Upper lobe of left lung (tissue), 6 donors: ENCODE data around the gene SLC9C1. TPM values are rescaled to one million over a fixed set of nuclear protein-coding genes. Genes with fewer than 3 reads are reported as not detected.

Source experiments
- ATAC-seq, 2 donors: fragments of 200-7000 bp; cut with Tn5 transposase; one replicate each; pipeline ENCODE4 v1.9.1; 2022; ENCODE audit warnings: mild to moderate bottlenecking in 2 of 2, moderate library complexity in 2 of 2; ENCODE audit not compliant: low FRiP score in 2 of 2
- DNase-seq, 2 donors: peaks; one replicate each; pipeline ENCODE4 v3.0.0-alpha.2; 2019 to 2020
- H3K27ac ChIP-seq, 4 donors: fragments of 200-600 bp; sonication (generic); one replicate each; pipeline ENCODE4 v1.5.1; 2016 to 2019
- H3K27me3 ChIP-seq, 4 donors: fragments of 200-600 bp; sonication (generic); one replicate each; pipeline ENCODE4 v1.5.1; 2017 to 2019
- H3K36me3 ChIP-seq, 4 donors: fragments of 200-600 bp; sonication (generic); one replicate each; pipeline ENCODE4 v1.5.1; 2016 to 2019
- H3K4me1 ChIP-seq, 4 donors: fragments of 200-600 bp; sonication (generic); one replicate each; pipeline ENCODE4 v1.5.1; 2018 to 2019
- H3K4me3 ChIP-seq, 4 donors: fragments of 200-600 bp; sonication (generic); one replicate each; pipeline ENCODE4 v1.5.1; 2017 to 2019; ENCODE audit warnings: mild to moderate bottlenecking in 2 of 4, moderate library complexity in 1 of 4
- H3K9me3 ChIP-seq, 4 donors: fragments of 200-600 bp; sonication (generic); one replicate each; pipeline ENCODE4 v1.5.1; 2018 to 2019
- CTCF ChIP-seq, 6 experiments: fragments of 450-650 bp in 4 of 6; fragments of 200-600 bp in 2 of 6; sonication (generic) in 2 of 6; IDR thresholded peaks; one replicate each; pipeline ENCODE4 v1.5.1; 2016 to 2019; ENCODE audit warnings: antibody characterized with exemption in 6 of 6
- EP300 ChIP-seq, 4 donors: sonication (generic); formaldehyde crosslinking; IDR thresholded peaks; one replicate each; pipeline ENCODE4 v1.5.1; 2017; ENCODE audit warnings: antibody characterized with exemption in 4 of 4, control low read depth in 2 of 4
- POLR2A ChIP-seq, 4 donors: fragments of 450-650 bp; IDR thresholded peaks; one replicate each; pipeline ENCODE4 v1.5.1; 2016 to 2017; ENCODE audit warnings: antibody characterized with exemption in 4 of 4, mild to moderate bottlenecking in 2 of 4
- POLR2AphosphoS5 ChIP-seq, 2 donors: sonication (generic); formaldehyde crosslinking; IDR thresholded peaks; one replicate each; pipeline ENCODE4 v1.5.1; 2017; ENCODE audit warnings: antibody characterized with exemption in 2 of 2
- WGBS, 2 donors: methylation state at CpG; one replicate each; pipeline ENCODE4 v1.1.5; 2017 to 2018; 5-methylcytosine and 5-hydroxymethylcytosine counted together
- total RNA-seq, 6 donors: library from RNA; depleted of rRNA in 4 of 6; stranded (reverse); fragments of >200 nt in 4 of 6; gene quantifications; one replicate each; pipeline versions ENCODE4 v1.1.0 to v1.2.1, GENCODE V29; 2016 to 2021
- donor health status: DM: no; HTN: no; CAD: no; lungs with moderate emphysema.
- donor health status: DM: no; HTN: yes; CAD: no; lungs with severe emphysema.

Gene SLC9C1
- total RNA-seq, 6 donors from 2014 or later: not detected

- 42 to 52% methylated on average over 5 of the region's 5 CpGs for WGBS, 2 donors
- peaks cover 0 to 7% (median 0%) of the 10 kb centered on the region in 4 donors for H3K4me1 ChIP-seq
- ATAC-seq: peak; percentile 78 to 82
- H3K27me3 ChIP-seq: no peaks in the 10 kb centered on the region
- H3K36me3 ChIP-seq: no peaks in the 10 kb centered on the region
- H3K4me3 ChIP-seq: no peak within 1 kb of the TSS
- H3K9me3 ChIP-seq: no peaks in the 10 kb centered on the region
- TF ChIP-seq EP300 (IDR thresholded peaks at IDR 0.05) (no peak), POLR2A (IDR thresholded peaks at IDR 0.05) (no peak), POLR2AphosphoS5 (IDR thresholded peaks at IDR 0.05) (no peak), CTCF (IDR thresholded peaks at IDR 0.05) (no peak)
- H3K27ac ChIP-seq: no peak within 1 kb of the TSS
- DNase-seq: peak in 1 of 2 donors; percentile 66
Measured at GRCh38 chr3:112132975-112133448, 161.0 kb downstream of the SLC9C1 start, which contains the start of gene GCSAM. GCSAM (minus strand) TSS chr3:112133248; CDS start chr3:112133120, 128 bp downstream.

GRCh38 chr3:112132554-112132953 is 161.5 kb downstream of the SLC9C1 start:
- Histone ChIP-seq H3K27ac (no peak overlapping the region), H3K36me3 (no peaks in the 10 kb centered on the region)

GRCh38 chr3:112132088-112132487 is 161.9 kb downstream of the SLC9C1 start:
- 93 to 94% methylated on average over 3 of the region's 3 CpGs for WGBS, 2 donors
- H3K36me3 ChIP-seq: no peaks in the 10 kb centered on the region
- no peak overlapping the region for H3K27ac ChIP-seq
- H3K27me3 ChIP-seq: no peaks in the 10 kb centered on the region
- DNase-seq (no peak), ATAC-seq (no peak)
- no peak for TF ChIP-seq CTCF (IDR thresholded peaks at IDR 0.05)
- TF ChIP-seq POLR2AphosphoS5 (IDR thresholded peaks at IDR 0.05): no peak
- no peak for TF ChIP-seq POLR2A (IDR thresholded peaks at IDR 0.05)
- TF ChIP-seq EP300 (IDR thresholded peaks at IDR 0.05): no peak
- no peaks in the 10 kb centered on the region for H3K9me3 ChIP-seq
- H3K4me1 ChIP-seq: peaks cover 0 to 5% (median 0%) of the 10 kb centered on the region in 4 donors
- no peak overlapping the region for H3K4me3 ChIP-seq

More at GRCh38 chr3:112132554-112132953, 161.5 kb downstream of the SLC9C1 start:
- ATAC-seq (no peak), DNase-seq (no peak)
- WGBS, 2 donors: 58 to 68% methylated on average over 1 of the region's 1 CpG
- Histone ChIP-seq H3K4me1 (peaks cover 0 to 5% (median 0%) of the 10 kb centered on the region in 4 donors), H3K9me3 (no peaks in the 10 kb centered on the region), H3K4me3 (no peak overlapping the region), H3K27me3 (no peaks in the 10 kb centered on the region)
- no peak for TF ChIP-seq CTCF (IDR thresholded peaks at IDR 0.05)
- no peak for TF ChIP-seq EP300 (IDR thresholded peaks at IDR 0.05)
- TF ChIP-seq POLR2AphosphoS5 (IDR thresholded peaks at IDR 0.05): no peak
- TF ChIP-seq POLR2A (IDR thresholded peaks at IDR 0.05): no peak

- no peak for TF ChIP-seq POLR2A (IDR thresholded peaks at IDR 0.05)
- H3K4me1 ChIP-seq: peaks cover 0 to 13% (median 3%) of the 10 kb centered on the region in 4 donors
- no peaks in the 10 kb centered on the region for H3K27me3 ChIP-seq
- no peak for DNase-seq
- 92 to 97% methylated on average over 3 of the region's 3 CpGs for WGBS, 2 donors
- H3K4me3 ChIP-seq: no peak overlapping the region
- ATAC-seq: no peak
- H3K36me3 ChIP-seq: no peaks in the 10 kb centered on the region
- no peak overlapping the region for H3K27ac ChIP-seq
- no peaks in the 10 kb centered on the region for H3K9me3 ChIP-seq
Measured at GRCh38 chr3:112131111-112131510, 162.9 kb downstream of the SLC9C1 start.

GRCh38 chr3:112130638-112130993 is 163.4 kb downstream of the SLC9C1 start:
- ATAC-seq (no peak), DNase-seq (no peak)
- Histone ChIP-seq H3K27ac (no peak overlapping the region), H3K9me3 (no peaks in the 10 kb centered on the region), H3K36me3 (no peaks in the 10 kb centered on the region), H3K4me1 (peaks cover 0 to 13% (median 3%) of the 10 kb centered on the region in 4 donors), H3K4me3 (no peak overlapping the region), H3K27me3 (no peaks in the 10 kb centered on the region)
- TF ChIP-seq POLR2AphosphoS5 (IDR thresholded peaks at IDR 0.05): no peak
- no peak for TF ChIP-seq EP300 (IDR thresholded peaks at IDR 0.05)
- no peak for TF ChIP-seq CTCF (IDR thresholded peaks at IDR 0.05)
- TF ChIP-seq POLR2A (IDR thresholded peaks at IDR 0.05): no peak
- WGBS, 2 donors: 69 to 89% methylated on average over 3 of the region's 3 CpGs
